SU-DHL-6 (cell line): ENCODE data around the gene FOXP2.

ENCODE experiments used
- EZH2phosphoT487 ChIP-seq: fragments of 200-600 bp; sonication (generic), shearing (Covaris generic); conservative IDR thresholded peaks from 2 replicates; pipeline ENCODE4 v1.6.1; 2018; ENCODE audit warnings: mild to moderate bottlenecking, antibody characterized with exemption, low read length, moderate library complexity, mixed read lengths
- TF ChIP-seq, protein P1 (sequence below): fragments of 200-600 bp; sonication (generic); IDR thresholded peaks from one replicate; pipeline ENCODE4 v1.5.1; 2017; ENCODE audit warnings: antibody characterized with exemption, mild to moderate bottlenecking, low read length, moderate library complexity; ENCODE audit not compliant: insufficient read depth, poor library complexity, severe bottlenecking

DNA sequence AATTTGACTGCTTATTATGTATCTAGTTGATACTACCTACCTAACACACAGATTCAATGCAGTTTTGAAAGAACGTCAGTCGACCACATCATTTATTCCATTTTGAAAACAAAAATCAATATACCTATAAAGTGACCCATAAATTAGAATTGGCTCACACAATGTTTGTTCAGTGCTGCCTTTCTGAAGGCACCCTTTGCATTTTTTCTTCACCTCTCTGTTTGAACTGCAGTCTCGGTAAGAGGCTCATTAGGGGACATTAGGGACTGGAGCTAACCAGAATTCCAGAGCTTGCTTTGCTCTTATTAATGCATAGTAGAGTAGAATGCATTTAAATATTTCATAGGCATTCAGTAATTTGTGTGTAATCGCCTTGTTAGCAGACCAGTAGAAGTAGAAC lies 234.1 kb downstream of the FOXP2 start:
- TF ChIP-seq, protein P1, sequence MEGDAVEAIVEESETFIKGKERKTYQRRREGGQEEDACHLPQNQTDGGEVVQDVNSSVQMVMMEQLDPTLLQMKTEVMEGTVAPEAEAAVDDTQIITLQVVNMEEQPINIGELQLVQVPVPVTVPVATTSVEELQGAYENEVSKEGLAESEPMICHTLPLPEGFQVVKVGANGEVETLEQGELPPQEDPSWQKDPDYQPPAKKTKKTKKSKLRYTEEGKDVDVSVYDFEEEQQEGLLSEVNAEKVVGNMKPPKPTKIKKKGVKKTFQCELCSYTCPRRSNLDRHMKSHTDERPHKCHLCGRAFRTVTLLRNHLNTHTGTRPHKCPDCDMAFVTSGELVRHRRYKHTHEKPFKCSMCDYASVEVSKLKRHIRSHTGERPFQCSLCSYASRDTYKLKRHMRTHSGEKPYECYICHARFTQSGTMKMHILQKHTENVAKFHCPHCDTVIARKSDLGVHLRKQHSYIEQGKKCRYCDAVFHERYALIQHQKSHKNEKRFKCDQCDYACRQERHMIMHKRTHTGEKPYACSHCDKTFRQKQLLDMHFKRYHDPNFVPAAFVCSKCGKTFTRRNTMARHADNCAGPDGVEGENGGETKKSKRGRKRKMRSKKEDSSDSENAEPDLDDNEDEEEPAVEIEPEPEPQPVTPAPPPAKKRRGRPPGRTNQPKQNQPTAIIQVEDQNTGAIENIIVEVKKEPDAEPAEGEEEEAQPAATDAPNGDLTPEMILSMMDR: no peak
- no peak for TF ChIP-seq EZH2phosphoT487
